Measurements from ENCODE around the gene PDE3A. TPM values are rescaled to one million over a fixed set of nuclear protein-coding genes. Genes with fewer than 3 reads are reported as not detected.

PDE3A gene
- total RNA-seq, 4 donors from 2014 or later = 9.0 to 21.8 (median 10.9) TPM

GRCh38 chr12:20409607-20410377 lies 41.5 kb downstream of the PDE3A start:
- TF ChIP-seq CTCF (IDR thresholded peaks at IDR 0.05; ENCODE audit: low read depth) = no peak

GRCh38 chr12:20410734-20411133 lies 42.4 kb downstream of the PDE3A start:
- TF ChIP-seq CTCF (IDR thresholded peaks at IDR 0.05; ENCODE audit: low read depth) = no peak

GRCh38 chr12:20411345-20411744 lies 43.0 kb downstream of the PDE3A start:
- TF ChIP-seq CTCF (IDR thresholded peaks at IDR 0.05; ENCODE audit: low read depth) = no peak

GRCh38 chr12:20415028-20415427 lies 46.7 kb downstream of the PDE3A start:
- TF ChIP-seq CTCF (IDR thresholded peaks at IDR 0.05; ENCODE audit: low read depth) = no peak

GRCh38 chr12:20415641-20416040 lies 47.3 kb downstream of the PDE3A start:
- no peak for TF ChIP-seq CTCF (IDR thresholded peaks at IDR 0.05; ENCODE audit: low read depth)

GRCh38 chr12:20420557-20420956 lies 52.2 kb downstream of the PDE3A start:
- TF ChIP-seq CTCF (IDR thresholded peaks at IDR 0.05; ENCODE audit: low read depth) = no peak

- TF ChIP-seq CTCF (IDR thresholded peaks at IDR 0.05; ENCODE audit: low read depth) = no peak
These were observed 53.1 kb downstream of the PDE3A start for GRCh38 chr12:20421421-20421820.

Measured in subcutaneous adipose tissue (tissue), 4 donors.